Brain pericyte (primary cell): ENCODE measurements around the gene FBLN5.

ENCODE experiments used
- DNase-seq: peaks from one replicate; pipeline ENCODE4 v3.0.0-alpha.2; 2012; ENCODE audit warnings: low read depth, low spot score

Gene FBLN5

GRCh38 chr14:91947475-91948184, at the start of gene FBLN5:
TSS of gene FBLN5 (minus strand) at chr14:91947694. CDS start at chr14:91947229, 465 bp downstream.
- no peak for DNase-seq

- DNase-seq: no peak
Measured at GRCh38 chr14:91996948-91997371, 49.5 kb upstream of the FBLN5 start.

GRCh38 chr14:91987192-91987591, 39.7 kb upstream of the FBLN5 start:
- no peak for DNase-seq

GRCh38 chr14:91985521-91986255, 38.2 kb upstream of the FBLN5 start:
- no peak for DNase-seq

- DNase-seq: no peak
Measured at GRCh38 chr14:91985008-91985407, 37.5 kb upstream of the FBLN5 start.

- DNase-seq: no peak
Measured at GRCh38 chr14:91983588-91983987, 36.1 kb upstream of the FBLN5 start.

GRCh38 chr14:91980157-91980556, 32.7 kb upstream of the FBLN5 start:
- DNase-seq: peak; percentile 21

- DNase-seq: no peak
Measured at GRCh38 chr14:91977884-91978283, 30.4 kb upstream of the FBLN5 start.

GRCh38 chr14:91975763-91976162, 28.3 kb upstream of the FBLN5 start:
- DNase-seq: no peak

- DNase-seq: no peak
Measured at GRCh38 chr14:91971188-91971778, 23.8 kb upstream of the FBLN5 start.

- no peak for DNase-seq
Measured at GRCh38 chr14:91968280-91968679, 20.8 kb upstream of the FBLN5 start.

GRCh38 chr14:91964724-91965123, 17.2 kb upstream of the FBLN5 start:
- DNase-seq: no peak

- DNase-seq: no peak
Measured at GRCh38 chr14:91964011-91964410, 16.5 kb upstream of the FBLN5 start.

GRCh38 chr14:91963465-91963864, 16.0 kb upstream of the FBLN5 start:
- DNase-seq: no peak

- no peak for DNase-seq
Measured at GRCh38 chr14:91961297-91962220, 14.1 kb upstream of the FBLN5 start.

GRCh38 chr14:91957876-91958313, 10.4 kb upstream of the FBLN5 start:
- no peak for DNase-seq

- DNase-seq: no peak
Measured at GRCh38 chr14:91956616-91957015, 9.1 kb upstream of the FBLN5 start.

GRCh38 chr14:91955168-91955567, 7.7 kb upstream of the FBLN5 start:
- no peak for DNase-seq

- no peak for DNase-seq
Measured at GRCh38 chr14:91953170-91953985, 5.9 kb upstream of the FBLN5 start.

- no peak for DNase-seq
Measured at GRCh38 chr14:91946622-91947474, 646 bp downstream of the FBLN5 start.
